IMR-90 (cell line): ENCODE measurements around the gene MEF2C. TPM values are rescaled to one million over a fixed set of nuclear protein-coding genes. Genes with fewer than 3 reads are reported as not detected.

Experiments used
- ATAC-seq: fragments of 200-7000 bp; cut with Tn5 transposase; 2 replicates; pipeline ENCODE4 v1.9.1; 2020; ENCODE audit warnings: low read depth, mild to moderate bottlenecking, moderate library complexity
- BruUV-seq: library from RNA; stranded (reverse); fragments of 400-500 nt; replicated peaks from 2 replicates; lab custom pipeline; 2021; lab: Mats Ljungman, UMichigan
- CTCF ChIA-PET: fragments of 300-600 bp; formaldehyde crosslinking; extraction: SDS; loops from one replicate; lab custom pipeline; 2021; ENCODE audit warnings: antibody characterized with exemption; lab: Yijun Ruan, JAX
- POLR2A ChIA-PET: fragments of 300-600 bp; sonication (Branson Sonifier 250); formaldehyde crosslinking; loops from one replicate; lab custom pipeline; 2022; ENCODE audit warnings: antibody characterized with exemption; ENCODE audit not compliant: unreplicated experiment; lab: Charles Lee
- DNase-seq: peaks from one replicate; pipeline ENCODE4 v3.0.0; 2013
- H2AFZ ChIP-seq: replicated peaks from 2 replicates; pipeline ENCODE3; 2013; ENCODE audit warnings: low read length, mild to moderate bottlenecking; ENCODE audit not compliant: poor library complexity
- H2AK5ac ChIP-seq: 2 replicates; pipeline ENCODE4 v1.6.1; 2013; ENCODE audit warnings: low read depth, low read length, inconsistent platforms
- H2AK9ac ChIP-seq: replicated peaks from 2 replicates; pipeline ENCODE3; 2013; ENCODE audit warnings: mild to moderate bottlenecking, low read depth, low read length, moderate library complexity; ENCODE audit not compliant: poor library complexity
- H2BK120ac ChIP-seq: 2 replicates; pipeline ENCODE4 v1.6.1; 2013; ENCODE audit warnings: low read depth, low read length, inconsistent platforms
- H2BK15ac ChIP-seq: 3 replicates; pipeline ENCODE4 v1.6.1; 2013; ENCODE audit warnings: low read depth, low read length, inconsistent platforms
- H2BK20ac ChIP-seq: 2 replicates; pipeline ENCODE4 v1.6.1; 2013; ENCODE audit warnings: low read depth, mild to moderate bottlenecking, inconsistent platforms, low read length, moderate library complexity
- H2BK5ac ChIP-seq: 2 replicates; pipeline ENCODE4 v1.6.1; 2013; ENCODE audit warnings: mild to moderate bottlenecking, low read depth, low read length, inconsistent platforms; ENCODE audit not compliant: poor library complexity, severe bottlenecking
- H3K14ac ChIP-seq: replicated peaks from 2 replicates; pipeline ENCODE4 v1.6.1; 2013; ENCODE audit warnings: low read depth, low read length, inconsistent platforms
- H3K18ac ChIP-seq: 2 replicates; pipeline ENCODE4 v1.6.1; 2013; ENCODE audit warnings: low read depth, low read length, control low read depth
- H3K23ac ChIP-seq: 2 replicates; pipeline ENCODE4 v1.6.1; 2013; ENCODE audit warnings: low read depth, low read length, inconsistent platforms
- H3K27ac ChIP-seq: 2 replicates; pipeline ENCODE4 v1.5.1; 2013; ENCODE audit warnings: mild to moderate bottlenecking, control low read depth, low read length; ENCODE audit not compliant: insufficient read depth
- H3K27me3 ChIP-seq: 2 replicates; pipeline ENCODE4 v1.6.1; 2013; ENCODE audit warnings: low read length; ENCODE audit not compliant: control insufficient read depth, insufficient read depth
- H3K36me3 ChIP-seq: 2 replicates; pipeline ENCODE4 v1.6.1; 2013; ENCODE audit warnings: low read length, mixed read lengths; ENCODE audit not compliant: control insufficient read depth, insufficient read depth
- H3K4ac ChIP-seq: 2 replicates; pipeline ENCODE4 v1.6.1; 2013; ENCODE audit warnings: low read depth, low read length, inconsistent platforms
- H3K4me1 ChIP-seq: 2 replicates; pipeline ENCODE4 v1.6.1; 2013; ENCODE audit warnings: low read length, mixed read lengths; ENCODE audit not compliant: control insufficient read depth, insufficient read depth
- H3K4me2 ChIP-seq: 2 replicates; pipeline ENCODE4 v1.6.1; 2013; ENCODE audit warnings: low read depth, mild to moderate bottlenecking, control low read depth, low read length, moderate library complexity
- H3K4me3 ChIP-seq: 2 replicates; pipeline ENCODE4 v1.5.1; 2013; ENCODE audit warnings: low read depth, mild to moderate bottlenecking, control low read depth, low read length, moderate library complexity; ENCODE audit not compliant: insufficient read depth
- H3K56ac ChIP-seq: 2 replicates; pipeline ENCODE4 v1.6.1; 2013; ENCODE audit warnings: low read length, inconsistent platforms; ENCODE audit not compliant: insufficient read depth; ENCODE audit errors: extremely low read depth
- H3K79me1 ChIP-seq, 2 experiments: 2 replicates each; pipeline ENCODE4 v1.6.1; 2013; ENCODE audit warnings: low read length in 2 of 2, inconsistent platforms in 1 of 2, low read depth in 1 of 2
- H3K9ac ChIP-seq: 2 replicates; pipeline ENCODE4 v1.6.1; 2013; ENCODE audit warnings: low read depth, low read length, control low read depth
- H3K9me1 ChIP-seq: 2 replicates; pipeline ENCODE4 v1.6.1; 2013; ENCODE audit warnings: low read length, inconsistent platforms; ENCODE audit not compliant: insufficient read depth
- H3K9me3 ChIP-seq: 2 replicates; pipeline ENCODE4 v1.6.1; 2013; ENCODE audit warnings: low read length; ENCODE audit not compliant: control insufficient read depth, insufficient read depth
- H4K20me1 ChIP-seq: 2 replicates; pipeline ENCODE4 v1.6.1; 2013; ENCODE audit warnings: low read length, inconsistent platforms; ENCODE audit not compliant: insufficient read depth
- H4K5ac ChIP-seq: 2 replicates; pipeline ENCODE4 v1.6.1; 2013; ENCODE audit warnings: mild to moderate bottlenecking, low read depth, low read length, control low read depth
- H4K8ac ChIP-seq, 2 experiments: 2 replicates each; pipeline ENCODE4 v1.6.1; 2013; ENCODE audit warnings: low read depth in 2 of 2, low read length in 2 of 2, control low read depth in 1 of 2, inconsistent platforms in 1 of 2
- H4K91ac ChIP-seq: 2 replicates; pipeline ENCODE4 v1.6.1; 2013; ENCODE audit warnings: low read depth, low read length, inconsistent platforms; ENCODE audit not compliant: insufficient read depth
- CEBPB ChIP-seq: IDR thresholded peaks from 2 replicates; pipeline ENCODE4 v1.6.1; 2012; ENCODE audit warnings: low read depth, low read length, improper control_type of control experiment
- CHD1 ChIP-seq: IDR thresholded peaks from 2 replicates; pipeline ENCODE4 v1.6.1; 2012; ENCODE audit warnings: low read depth, low read length, improper control_type of control experiment
- ELK1 ChIP-seq: fragments of 150-350 bp; IDR thresholded peaks from 2 replicates; pipeline ENCODE4 v1.6.1; 2016; ENCODE audit warnings: low read depth, mild to moderate bottlenecking, low read length, moderate library complexity, borderline replicate concordance
- FOS ChIP-seq: fragments of 150-350 bp; IDR thresholded peaks from 2 replicates; pipeline ENCODE4 v1.6.1; 2016; ENCODE audit warnings: low read depth, low read length
- MAFK ChIP-seq: IDR thresholded peaks from 2 replicates; pipeline ENCODE4 v1.6.1; 2012; ENCODE audit warnings: low read depth, low read length, improper control_type of control experiment
- MAZ ChIP-seq: IDR thresholded peaks from 2 replicates; pipeline ENCODE4 v1.6.1; 2012; ENCODE audit warnings: low read depth, mild to moderate bottlenecking, low read length, improper control_type of control experiment, moderate library complexity, borderline replicate concordance
- NFE2L2 ChIP-seq: fragments of 150-350 bp; IDR thresholded peaks from 2 replicates; pipeline ENCODE4 v1.6.1; 2016; ENCODE audit warnings: low read depth, mild to moderate bottlenecking, low read length
- POLR2A ChIP-seq: IDR thresholded peaks from 2 replicates; pipeline ENCODE4 v1.6.1; 2012; ENCODE audit warnings: mild to moderate bottlenecking, low read depth, low read length
- RAD21 ChIP-seq: IDR thresholded peaks from 2 replicates; pipeline ENCODE4 v1.6.1; 2012; ENCODE audit warnings: low read length, improper control_type of control experiment
- RCOR1 ChIP-seq: IDR thresholded peaks from 2 replicates; pipeline ENCODE4 v1.6.1; 2012; ENCODE audit warnings: mild to moderate bottlenecking, low read length, improper control_type of control experiment; ENCODE audit not compliant: insufficient replicate concordance
- RFX5 ChIP-seq: IDR thresholded peaks from 2 replicates; pipeline ENCODE4 v1.8.0; 2012; ENCODE audit warnings: low read depth, mild to moderate bottlenecking, low read length, moderate library complexity
- SMC3 ChIP-seq: fragments of 150-350 bp; IDR thresholded peaks from 2 replicates; pipeline ENCODE4 v1.6.1; 2016; ENCODE audit warnings: low read depth, mild to moderate bottlenecking, antibody characterized with exemption, low read length, moderate library complexity
- WGBS, 2 experiments: methylation state at CpG; one replicate each; pipeline versions ENCODE4 v1.1.5 to v1.1.7; 2013; ENCODE audit warnings: missing lambda C conversion rate in 2 of 2; ENCODE audit not compliant: insufficient read length in 1 of 2; ENCODE audit errors: extremely low coverage in 2 of 2; 5-methylcytosine and 5-hydroxymethylcytosine counted together
- dilution Hi-C: fragments of 300-500 bp; cut with HindIII; formaldehyde crosslinking; loops from one replicate; pipeline ENCODE4 v1.14.3; 2018; ENCODE audit warnings: low sequenced_read_pairs; ENCODE audit not compliant: unreplicated experiment
- in situ Hi-C: fragments of 300-500 bp; cut with MboI; formaldehyde crosslinking; loops from 3 replicates; pipeline ENCODE4 v1.14.3; 2019; ENCODE audit warnings: low sequenced_read_pairs, inconsistent platforms, mixed read lengths
- intact Hi-C: fragments of 100-400 bp; cut with micrococcal nuclease; formaldehyde crosslinking; loops from 2 replicates; pipeline ENCODE4 v1.10.0; 2022
- polyA plus RNA-seq, 3 experiments: library from polyadenylated mRNA; depleted of rRNA; stranded (reverse); fragments of >200 nt; gene quantifications; 2 replicates each; pipeline ENCODE4 v1.2.3, GENCODE V29; 2012; ENCODE audit warnings: low replicate concordance in 1 of 3
- total RNA-seq: library from RNA; depleted of rRNA; stranded (reverse); fragments of >200 nt; gene quantifications from 2 replicates; pipeline ENCODE4 v1.2.3, GENCODE V29; 2012
- TF ChIP-seq, protein P1 (sequence below): conservative IDR thresholded peaks from 2 replicates; pipeline ENCODE4 v1.5.1; 2012; ENCODE audit warnings: mild to moderate bottlenecking, low read depth, low read length, improper control_type of control experiment
- TF ChIP-seq, protein P2 (sequence below): fragments of 150-350 bp; IDR thresholded peaks from 2 replicates; pipeline ENCODE4 v1.6.1; 2017; ENCODE audit warnings: mild to moderate bottlenecking, antibody characterized with exemption, low read length, low read depth

The MEF2C gene
- total and polyA plus RNA-seq, 2 of the 4 experiments (the other 2 are of a cell fraction): 1.5 to 6.8 TPM

GRCh38 chr5:88860501-88860900 lies 22.5 kb downstream of the MEF2C start:
- intact Hi-C loops: no loop called here
- H3K9me1 ChIP-seq: no peaks in the 10 kb centered on the region
- no peak overlapping the region for H2BK20ac ChIP-seq
- H2BK120ac ChIP-seq: no peak overlapping the region
- TF ChIP-seq CEBPB (no peak), MAFK (no peak), RFX5 (no peak), ELK1 (no peak), MAZ (no peak), RCOR1 (no peak), CHD1 (no peak), SMC3 (no peak), POLR2A (no peak), FOS (no peak), NFE2L2 (no peak), RAD21 (no peak)
- TF ChIP-seq, protein P1, sequence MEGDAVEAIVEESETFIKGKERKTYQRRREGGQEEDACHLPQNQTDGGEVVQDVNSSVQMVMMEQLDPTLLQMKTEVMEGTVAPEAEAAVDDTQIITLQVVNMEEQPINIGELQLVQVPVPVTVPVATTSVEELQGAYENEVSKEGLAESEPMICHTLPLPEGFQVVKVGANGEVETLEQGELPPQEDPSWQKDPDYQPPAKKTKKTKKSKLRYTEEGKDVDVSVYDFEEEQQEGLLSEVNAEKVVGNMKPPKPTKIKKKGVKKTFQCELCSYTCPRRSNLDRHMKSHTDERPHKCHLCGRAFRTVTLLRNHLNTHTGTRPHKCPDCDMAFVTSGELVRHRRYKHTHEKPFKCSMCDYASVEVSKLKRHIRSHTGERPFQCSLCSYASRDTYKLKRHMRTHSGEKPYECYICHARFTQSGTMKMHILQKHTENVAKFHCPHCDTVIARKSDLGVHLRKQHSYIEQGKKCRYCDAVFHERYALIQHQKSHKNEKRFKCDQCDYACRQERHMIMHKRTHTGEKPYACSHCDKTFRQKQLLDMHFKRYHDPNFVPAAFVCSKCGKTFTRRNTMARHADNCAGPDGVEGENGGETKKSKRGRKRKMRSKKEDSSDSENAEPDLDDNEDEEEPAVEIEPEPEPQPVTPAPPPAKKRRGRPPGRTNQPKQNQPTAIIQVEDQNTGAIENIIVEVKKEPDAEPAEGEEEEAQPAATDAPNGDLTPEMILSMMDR: no peak
- TF ChIP-seq, protein P2, sequence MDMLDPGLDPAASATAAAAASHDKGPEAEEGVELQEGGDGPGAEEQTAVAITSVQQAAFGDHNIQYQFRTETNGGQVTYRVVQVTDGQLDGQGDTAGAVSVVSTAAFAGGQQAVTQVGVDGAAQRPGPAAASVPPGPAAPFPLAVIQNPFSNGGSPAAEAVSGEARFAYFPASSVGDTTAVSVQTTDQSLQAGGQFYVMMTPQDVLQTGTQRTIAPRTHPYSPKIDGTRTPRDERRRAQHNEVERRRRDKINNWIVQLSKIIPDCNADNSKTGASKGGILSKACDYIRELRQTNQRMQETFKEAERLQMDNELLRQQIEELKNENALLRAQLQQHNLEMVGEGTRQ: no peak
- H2BK5ac ChIP-seq: no peak overlapping the region
- H3K18ac ChIP-seq: no peak overlapping the region
- BruUV-seq: no TSS peak
- no peak overlapping the region for H3K4me3 ChIP-seq
- H3K79me1 ChIP-seq: no peaks in the 10 kb centered on the region
- in situ Hi-C loops: no loop called here
- no peak overlapping the region for H3K14ac ChIP-seq
- H3K23ac ChIP-seq: no peak overlapping the region
- dilution Hi-C loops: no loop called here
- no peak overlapping the region for H3K27ac ChIP-seq
- H2BK15ac ChIP-seq: no peak overlapping the region
- H3K9ac ChIP-seq: no peak overlapping the region
- H3K4ac ChIP-seq: no peak overlapping the region
- no peaks in the 10 kb centered on the region; the same call in 1 of the 2 replicates for H3K9me3 ChIP-seq
- ChIA-PET CTCF (interaction anchor here (1.1 kb wide), 1 partner anchor 32 kb away, joined by 3 read pairs; no protein-coding TSS in a partner anchor), POLR2A (no interaction called here)
- H3K4me2 ChIP-seq: no peak overlapping the region
- H2AFZ ChIP-seq: no peak overlapping the region
- H3K4me1 ChIP-seq: no peaks in the 10 kb centered on the region
- no peak overlapping the region for H4K5ac ChIP-seq
- ATAC-seq: no peak
- H2AK9ac ChIP-seq: no peak overlapping the region
- peak; percentile 27 for DNase-seq
- H4K8ac ChIP-seq: no peak overlapping the region
- H4K91ac ChIP-seq: no peak overlapping the region
- H2AK5ac ChIP-seq: no peak overlapping the region
- no CpG with 5 or more reads among the region's 1 CpG for WGBS, 2 experiments
- H3K36me3 ChIP-seq: no peaks in the 10 kb centered on the region
- H3K56ac ChIP-seq: no peak overlapping the region
- H4K20me1 ChIP-seq: no peaks in the 10 kb centered on the region
- no peaks in the 10 kb centered on the region for H3K27me3 ChIP-seq
